IMR-90 (cell line): ENCODE data around the gene CDK5R1. TPM values are rescaled to one million over a fixed set of nuclear protein-coding genes. Genes with fewer than 3 reads are reported as not detected.

Source experiments
- ATAC-seq: fragments of 200-7000 bp; cut with Tn5 transposase; 2 replicates; pipeline ENCODE4 v1.9.1; 2020; ENCODE audit warnings: low read depth, mild to moderate bottlenecking, moderate library complexity
- BruUV-seq: library from RNA; stranded (reverse); fragments of 400-500 nt; replicated peaks from 2 replicates; lab custom pipeline; 2021; lab: Mats Ljungman, UMichigan
- CTCF ChIA-PET: fragments of 300-600 bp; formaldehyde crosslinking; extraction: SDS; loops from one replicate; lab custom pipeline; 2021; ENCODE audit warnings: antibody characterized with exemption; lab: Yijun Ruan, JAX
- POLR2A ChIA-PET: fragments of 300-600 bp; sonication (Branson Sonifier 250); formaldehyde crosslinking; loops from one replicate; lab custom pipeline; 2022; ENCODE audit warnings: antibody characterized with exemption; ENCODE audit not compliant: unreplicated experiment; lab: Charles Lee
- DNase-seq: peaks from one replicate; pipeline ENCODE4 v3.0.0; 2013
- H2AFZ ChIP-seq: replicated peaks from 2 replicates; pipeline ENCODE3; 2013; ENCODE audit warnings: low read length, mild to moderate bottlenecking; ENCODE audit not compliant: poor library complexity
- H2AK5ac ChIP-seq: 2 replicates; pipeline ENCODE4 v1.6.1; 2013; ENCODE audit warnings: low read depth, low read length, inconsistent platforms
- H2AK9ac ChIP-seq: replicated peaks from 2 replicates; pipeline ENCODE3; 2013; ENCODE audit warnings: mild to moderate bottlenecking, low read depth, low read length, moderate library complexity; ENCODE audit not compliant: poor library complexity
- H2BK120ac ChIP-seq: 2 replicates; pipeline ENCODE4 v1.6.1; 2013; ENCODE audit warnings: low read depth, low read length, inconsistent platforms
- H2BK15ac ChIP-seq: 3 replicates; pipeline ENCODE4 v1.6.1; 2013; ENCODE audit warnings: low read depth, low read length, inconsistent platforms
- H2BK20ac ChIP-seq: 2 replicates; pipeline ENCODE4 v1.6.1; 2013; ENCODE audit warnings: low read depth, mild to moderate bottlenecking, inconsistent platforms, low read length, moderate library complexity
- H2BK5ac ChIP-seq: 2 replicates; pipeline ENCODE4 v1.6.1; 2013; ENCODE audit warnings: mild to moderate bottlenecking, low read depth, low read length, inconsistent platforms; ENCODE audit not compliant: poor library complexity, severe bottlenecking
- H3K14ac ChIP-seq: replicated peaks from 2 replicates; pipeline ENCODE4 v1.6.1; 2013; ENCODE audit warnings: low read depth, low read length, inconsistent platforms
- H3K18ac ChIP-seq: 2 replicates; pipeline ENCODE4 v1.6.1; 2013; ENCODE audit warnings: low read depth, low read length, control low read depth
- H3K23ac ChIP-seq: 2 replicates; pipeline ENCODE4 v1.6.1; 2013; ENCODE audit warnings: low read depth, low read length, inconsistent platforms
- H3K27ac ChIP-seq: 2 replicates; pipeline ENCODE4 v1.5.1; 2013; ENCODE audit warnings: mild to moderate bottlenecking, control low read depth, low read length; ENCODE audit not compliant: insufficient read depth
- H3K27me3 ChIP-seq: 2 replicates; pipeline ENCODE4 v1.6.1; 2013; ENCODE audit warnings: low read length; ENCODE audit not compliant: control insufficient read depth, insufficient read depth
- H3K36me3 ChIP-seq: 2 replicates; pipeline ENCODE4 v1.6.1; 2013; ENCODE audit warnings: low read length, mixed read lengths; ENCODE audit not compliant: control insufficient read depth, insufficient read depth
- H3K4ac ChIP-seq: 2 replicates; pipeline ENCODE4 v1.6.1; 2013; ENCODE audit warnings: low read depth, low read length, inconsistent platforms
- H3K4me1 ChIP-seq: 2 replicates; pipeline ENCODE4 v1.6.1; 2013; ENCODE audit warnings: low read length, mixed read lengths; ENCODE audit not compliant: control insufficient read depth, insufficient read depth
- H3K4me2 ChIP-seq: 2 replicates; pipeline ENCODE4 v1.6.1; 2013; ENCODE audit warnings: low read depth, mild to moderate bottlenecking, control low read depth, low read length, moderate library complexity
- H3K4me3 ChIP-seq: 2 replicates; pipeline ENCODE4 v1.5.1; 2013; ENCODE audit warnings: low read depth, mild to moderate bottlenecking, control low read depth, low read length, moderate library complexity; ENCODE audit not compliant: insufficient read depth
- H3K56ac ChIP-seq: 2 replicates; pipeline ENCODE4 v1.6.1; 2013; ENCODE audit warnings: low read length, inconsistent platforms; ENCODE audit not compliant: insufficient read depth; ENCODE audit errors: extremely low read depth
- H3K79me1 ChIP-seq, 2 experiments: 2 replicates each; pipeline ENCODE4 v1.6.1; 2013; ENCODE audit warnings: low read length in 2 of 2, inconsistent platforms in 1 of 2, low read depth in 1 of 2
- H3K9ac ChIP-seq: 2 replicates; pipeline ENCODE4 v1.6.1; 2013; ENCODE audit warnings: low read depth, low read length, control low read depth
- H3K9me1 ChIP-seq: 2 replicates; pipeline ENCODE4 v1.6.1; 2013; ENCODE audit warnings: low read length, inconsistent platforms; ENCODE audit not compliant: insufficient read depth
- H3K9me3 ChIP-seq: 2 replicates; pipeline ENCODE4 v1.6.1; 2013; ENCODE audit warnings: low read length; ENCODE audit not compliant: control insufficient read depth, insufficient read depth
- H4K20me1 ChIP-seq: 2 replicates; pipeline ENCODE4 v1.6.1; 2013; ENCODE audit warnings: low read length, inconsistent platforms; ENCODE audit not compliant: insufficient read depth
- H4K5ac ChIP-seq: 2 replicates; pipeline ENCODE4 v1.6.1; 2013; ENCODE audit warnings: mild to moderate bottlenecking, low read depth, low read length, control low read depth
- H4K8ac ChIP-seq, 2 experiments: 2 replicates each; pipeline ENCODE4 v1.6.1; 2013; ENCODE audit warnings: low read depth in 2 of 2, low read length in 2 of 2, control low read depth in 1 of 2, inconsistent platforms in 1 of 2
- H4K91ac ChIP-seq: 2 replicates; pipeline ENCODE4 v1.6.1; 2013; ENCODE audit warnings: low read depth, low read length, inconsistent platforms; ENCODE audit not compliant: insufficient read depth
- BHLHE40 ChIP-seq: fragments of 150-350 bp; IDR thresholded peaks from 2 replicates; pipeline ENCODE4 v1.6.1; 2016; ENCODE audit warnings: mild to moderate bottlenecking, low read depth, low read length
- CEBPB ChIP-seq: IDR thresholded peaks from 2 replicates; pipeline ENCODE4 v1.6.1; 2012; ENCODE audit warnings: low read depth, low read length, improper control_type of control experiment
- ELK1 ChIP-seq: fragments of 150-350 bp; IDR thresholded peaks from 2 replicates; pipeline ENCODE4 v1.6.1; 2016; ENCODE audit warnings: low read depth, mild to moderate bottlenecking, low read length, moderate library complexity, borderline replicate concordance
- FOS ChIP-seq: fragments of 150-350 bp; IDR thresholded peaks from 2 replicates; pipeline ENCODE4 v1.6.1; 2016; ENCODE audit warnings: low read depth, low read length
- MAFK ChIP-seq: IDR thresholded peaks from 2 replicates; pipeline ENCODE4 v1.6.1; 2012; ENCODE audit warnings: low read depth, low read length, improper control_type of control experiment
- NFE2L2 ChIP-seq: fragments of 150-350 bp; IDR thresholded peaks from 2 replicates; pipeline ENCODE4 v1.6.1; 2016; ENCODE audit warnings: low read depth, mild to moderate bottlenecking, low read length
- POLR2A ChIP-seq: IDR thresholded peaks from 2 replicates; pipeline ENCODE4 v1.6.1; 2012; ENCODE audit warnings: mild to moderate bottlenecking, low read depth, low read length
- RCOR1 ChIP-seq: IDR thresholded peaks from 2 replicates; pipeline ENCODE4 v1.6.1; 2012; ENCODE audit warnings: mild to moderate bottlenecking, low read length, improper control_type of control experiment; ENCODE audit not compliant: insufficient replicate concordance
- USF2 ChIP-seq: fragments of 150-350 bp; IDR thresholded peaks from 2 replicates; pipeline ENCODE4 v1.6.1; 2017; ENCODE audit warnings: mild to moderate bottlenecking, antibody characterized with exemption, low read length, low read depth
- WGBS, 2 experiments: methylation state at CpG; one replicate each; pipeline versions ENCODE4 v1.1.5 to v1.1.7; 2013; ENCODE audit warnings: missing lambda C conversion rate in 2 of 2; ENCODE audit not compliant: insufficient read length in 1 of 2; ENCODE audit errors: extremely low coverage in 2 of 2; 5-methylcytosine and 5-hydroxymethylcytosine counted together
- dilution Hi-C: fragments of 300-500 bp; cut with HindIII; formaldehyde crosslinking; loops from one replicate; pipeline ENCODE4 v1.14.3; 2018; ENCODE audit warnings: low sequenced_read_pairs; ENCODE audit not compliant: unreplicated experiment
- in situ Hi-C: fragments of 300-500 bp; cut with MboI; formaldehyde crosslinking; loops from 3 replicates; pipeline ENCODE4 v1.14.3; 2019; ENCODE audit warnings: low sequenced_read_pairs, inconsistent platforms, mixed read lengths
- intact Hi-C: fragments of 100-400 bp; cut with micrococcal nuclease; formaldehyde crosslinking; loops from 2 replicates; pipeline ENCODE4 v1.10.0; 2022
- polyA plus RNA-seq, 3 experiments: library from polyadenylated mRNA; depleted of rRNA; stranded (reverse); fragments of >200 nt; gene quantifications; 2 replicates each; pipeline ENCODE4 v1.2.3, GENCODE V29; 2012; ENCODE audit warnings: low replicate concordance in 1 of 3
- total RNA-seq: library from RNA; depleted of rRNA; stranded (reverse); fragments of >200 nt; gene quantifications from 2 replicates; pipeline ENCODE4 v1.2.3, GENCODE V29; 2012

Gene CDK5R1
- total and polyA plus RNA-seq, 2 of the 4 experiments (the other 2 are of a cell fraction): 0.36 to 0.74 TPM

GRCh38 chr17:32453370-32453769 lies 33.4 kb upstream of the CDK5R1 start:
- no peak overlapping the region for H4K5ac ChIP-seq
- H3K79me1 ChIP-seq: peaks cover 34 to 47% of the 10 kb centered on the region in 2 experiments
- H2BK120ac ChIP-seq: no peak overlapping the region
- ChIA-PET POLR2A (no interaction called here), CTCF (interaction anchor here (1.3 to 1.4 kb wide), 2 partner anchors 9 kb away, joined by 4 to 5 read pairs; partner anchors contain the start of gene PSMD11)
- DNase-seq (no peak), ATAC-seq (no peak)
- in situ Hi-C loops: no loop called here
- H2AK9ac ChIP-seq: no peak overlapping the region
- intact Hi-C loops: no loop called here
- no peak overlapping the region for H2BK20ac ChIP-seq
- H3K9me3 ChIP-seq: no peaks in the 10 kb centered on the region
- H2AFZ ChIP-seq: no peak overlapping the region
- H3K4me2 ChIP-seq: no peak overlapping the region
- peaks cover 43% of the 10 kb centered on the region for H3K36me3 ChIP-seq
- H2BK5ac ChIP-seq: no peak overlapping the region
- H4K8ac ChIP-seq: no peak overlapping the region
- H4K91ac ChIP-seq: no peak overlapping the region
- BruUV-seq: no TSS peak
- no peak overlapping the region for H2AK5ac ChIP-seq
- WGBS, 2 experiments: no CpG with 5 or more reads among the region's 2 CpGs
- no peak overlapping the region for H3K14ac ChIP-seq
- H2BK15ac ChIP-seq: no peak overlapping the region
- H3K9ac ChIP-seq: no peak overlapping the region
- dilution Hi-C loops: no loop called here
- no peaks in the 10 kb centered on the region; the same call in 1 of the 2 replicates for H3K9me1 ChIP-seq
- no peaks in the 10 kb centered on the region for H3K27me3 ChIP-seq
- H3K4me1 ChIP-seq: peaks cover 2% of the 10 kb centered on the region
- peaks cover 31% of the 10 kb centered on the region; the same call in 1 of the 2 replicates for H4K20me1 ChIP-seq
- H3K27ac ChIP-seq: no peak overlapping the region
- no peak for TF ChIP-seq USF2
- no peak for TF ChIP-seq CEBPB
- TF ChIP-seq POLR2A: no peak
- no peak for TF ChIP-seq NFE2L2
- no peak for TF ChIP-seq BHLHE40
- TF ChIP-seq RCOR1: no peak
- no peak for TF ChIP-seq MAFK
- TF ChIP-seq ELK1: no peak
- TF ChIP-seq FOS: no peak
- H3K4ac ChIP-seq: no peak overlapping the region
- no peak overlapping the region for H3K4me3 ChIP-seq
- no peak overlapping the region for H3K18ac ChIP-seq
- no peak overlapping the region for H3K23ac ChIP-seq
- no peak overlapping the region for H3K56ac ChIP-seq
